ENCODE results near the gene DDX50.
A peak's percentile ranks its signal among the peaks of the same experiment; 100 is the strongest.
"Not testable (repeated sequence)": the region's sequence is repeated elsewhere in the genome, so short reads cannot be mapped to it uniquely, and the experiment has no call there.

Gene DDX50

GRCh38 chr10:68979738-68980137 is 78.6 kb downstream of the DDX50 start:
- DNase-seq (ENCODE audit: low read depth in 4 of 4, low spot score in 1 of 4), result not testable (repeated sequence)

- no peak for DNase-seq (ENCODE audit: low read depth in 4 of 4, low spot score in 1 of 4)
Measured at GRCh38 chr10:68981074-68981473, 80.0 kb downstream of the DDX50 start.

GRCh38 chr10:68982389-68982788 is 81.3 kb downstream of the DDX50 start:
- no peak for DNase-seq (ENCODE audit: low read depth in 4 of 4, low spot score in 1 of 4)

GRCh38 chr10:68987611-68988010 is 86.5 kb downstream of the DDX50 start:
- DNase-seq (ENCODE audit: low read depth in 4 of 4, low spot score in 1 of 4), result no peak

GRCh38 chr10:68988530-68989316 is 87.6 kb downstream of the DDX50 start, which contains the start of gene KIFBP:
Gene KIFBP (plus strand): TSS chr10:68988803. CDS start chr10:68988833, 30 bp downstream.
- DNase-seq (ENCODE audit: low read depth in 4 of 4, low spot score in 1 of 4), result peak; percentile 45 to 77 (median 61)

GRCh38 chr10:68989317-68989990 is 88.3 kb downstream of the DDX50 start:
- DNase-seq (ENCODE audit: low read depth in 4 of 4, low spot score in 1 of 4), result no peak

GRCh38 chr10:68992636-68993440 is 91.7 kb downstream of the DDX50 start:
- DNase-seq (ENCODE audit: low read depth in 4 of 4, low spot score in 1 of 4), result no peak
